Ishikawa (cell line): ENCODE results near the gene STK4.

ENCODE experiments used
- CEBPB ChIP-seq: IDR thresholded peaks from 2 replicates; pipeline ENCODE4 v1.6.1; 2012
- CREB1 ChIP-seq: IDR thresholded peaks from 2 replicates; pipeline ENCODE4 v1.6.1; 2012; ENCODE audit warnings: low read depth
- EGR1 ChIP-seq: IDR thresholded peaks from 2 replicates; pipeline ENCODE4 v1.6.1; 2012
- EP300 ChIP-seq: IDR thresholded peaks from 2 replicates; pipeline ENCODE4 v1.6.1; 2012; ENCODE audit warnings: borderline replicate concordance
- FOXM1 ChIP-seq: IDR thresholded peaks from 2 replicates; pipeline ENCODE4 v1.6.1; 2012; ENCODE audit warnings: low read depth, borderline replicate concordance
- MAX ChIP-seq: IDR thresholded peaks from 2 replicates; pipeline ENCODE4 v1.6.1; 2012
- NFIC ChIP-seq: IDR thresholded peaks from 2 replicates; pipeline ENCODE4 v1.6.1; 2012
- RAD21 ChIP-seq: IDR thresholded peaks from 2 replicates; pipeline ENCODE4 v1.6.1; 2012; ENCODE audit warnings: low read depth
- REST ChIP-seq: IDR thresholded peaks from 2 replicates; pipeline ENCODE4 v1.6.1; 2012; ENCODE audit warnings: low read depth, mild to moderate bottlenecking
- TAF1 ChIP-seq: IDR thresholded peaks from 2 replicates; pipeline ENCODE4 v1.6.1; 2012; ENCODE audit warnings: low read depth, mild to moderate bottlenecking
- TCF12 ChIP-seq: IDR thresholded peaks from 2 replicates; pipeline ENCODE4 v1.6.1; 2012; ENCODE audit warnings: low read depth
- TEAD4 ChIP-seq: IDR thresholded peaks from 2 replicates; pipeline ENCODE4 v1.6.1; 2012
- USF1 ChIP-seq: IDR thresholded peaks from 2 replicates; pipeline ENCODE4 v1.6.1; 2012
- YY1 ChIP-seq: IDR thresholded peaks from 2 replicates; pipeline ENCODE4 v1.6.1; 2012; ENCODE audit warnings: low read depth
- ZBTB7A ChIP-seq: IDR thresholded peaks from 2 replicates; pipeline ENCODE4 v1.6.1; 2012; ENCODE audit warnings: low read depth

STK4 gene

GRCh38 chr20:45052698-45053429, 86.6 kb downstream of the STK4 start:
- TF ChIP-seq CEBPB (no peak), EGR1 (no peak), CREB1 (no peak), YY1 (no peak), TAF1 (no peak), TCF12 (no peak), EP300 (no peak), REST (no peak), TEAD4 (no peak), USF1 (no peak), MAX (no peak), ZBTB7A (no peak), RAD21 (no peak), FOXM1 (no peak), NFIC (no peak)

GRCh38 chr20:45053430-45054351, 87.4 kb downstream of the STK4 start:
- TF ChIP-seq CEBPB (no peak), REST (no peak), ZBTB7A (no peak), EGR1 (no peak)

- TF ChIP-seq REST (no peak), TCF12 (no peak), RAD21 (no peak), TAF1 (no peak), YY1 (no peak), TEAD4 (no peak), MAX (no peak), CREB1 (no peak), EGR1 (no peak), USF1 (no peak)
Measured at GRCh38 chr20:45055056-45055455, 88.7 kb downstream of the STK4 start.

DNA sequence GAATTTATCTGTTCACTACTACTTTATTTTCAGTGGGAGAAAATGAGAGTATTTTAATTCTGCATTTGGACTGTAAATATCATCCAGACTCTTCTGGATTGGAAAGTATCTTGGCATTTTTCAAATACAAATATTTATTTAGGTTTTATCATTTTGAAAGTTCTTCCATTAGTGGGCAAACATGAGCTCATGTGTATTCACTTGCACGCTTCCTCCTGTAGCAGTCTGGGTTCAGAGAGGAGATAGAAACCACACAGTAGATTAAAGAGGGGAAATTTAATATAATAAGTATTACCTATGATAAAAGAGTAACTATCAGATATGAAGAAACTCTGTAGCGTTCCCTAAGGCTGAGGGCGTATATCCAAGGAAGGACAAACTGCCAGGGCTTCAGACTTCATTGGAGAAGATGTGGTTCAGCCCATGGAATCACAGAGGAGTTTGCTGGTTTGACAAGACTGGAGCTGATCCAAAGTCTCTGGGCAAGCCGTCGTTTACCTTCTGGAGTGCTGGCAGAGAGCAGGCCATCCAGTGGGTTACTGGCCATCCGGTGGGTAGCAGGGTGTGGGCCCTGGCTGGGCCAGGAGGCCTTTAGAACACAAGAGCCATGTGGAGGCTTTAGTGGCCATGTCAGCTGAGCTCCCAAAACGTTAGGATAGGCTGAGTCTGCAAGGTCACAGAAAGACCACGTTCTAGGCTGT, 90.3 kb downstream of the STK4 start:
- TF ChIP-seq YY1 (no peak), MAX (no peak), REST (no peak), TCF12 (no peak), USF1 (no peak), EP300 (no peak), CREB1 (no peak), FOXM1 (no peak), CEBPB (no peak), EGR1 (no peak), TEAD4 (no peak), NFIC (no peak), TAF1 (no peak), RAD21 (no peak), ZBTB7A (no peak)
